Stimulated activated CD8-positive, alpha-beta memory T cell treated with anti-CD3 and anti-CD28 coated beads, Interleukin-12 subunit alpha, Interleukin-12 subunit beta, amount 100 ng/mL, for 24 hours (primary cell): ENCODE data around the gene KIF26A.

Experiments used
- DNase-seq: peaks from one replicate; pipeline ENCODE4 v3.0.0-alpha.2; 2020; ENCODE audit errors: extremely low read depth

Gene KIF26A

GRCh38 chr14:104112609-104113571, 25.5 kb upstream of the KIF26A start:
- DNase-seq = no peak

- no peak for DNase-seq
Measured at GRCh38 chr14:104113631-104114420, 24.6 kb upstream of the KIF26A start.

GRCh38 chr14:104114421-104115130, 23.8 kb upstream of the KIF26A start:
- DNase-seq = no peak

GRCh38 chr14:104115131-104115600, 23.2 kb upstream of the KIF26A start:
- DNase-seq = no peak

GRCh38 chr14:104115691-104116287, 22.6 kb upstream of the KIF26A start:
- DNase-seq = no peak

GRCh38 chr14:104116288-104116755, 22.1 kb upstream of the KIF26A start:
- no peak for DNase-seq

- no peak for DNase-seq
Measured at GRCh38 chr14:104116756-104117340, 21.5 kb upstream of the KIF26A start.

- no peak for DNase-seq
Measured at GRCh38 chr14:104117341-104118005, 20.9 kb upstream of the KIF26A start.

GRCh38 chr14:104118006-104118844, 20.2 kb upstream of the KIF26A start:
- no peak for DNase-seq

- DNase-seq = no peak
Measured at GRCh38 chr14:104119119-104119487, 19.3 kb upstream of the KIF26A start.

- no peak for DNase-seq
Measured at GRCh38 chr14:104119488-104120251, 18.7 kb upstream of the KIF26A start.

GRCh38 chr14:104120281-104120741, 18.1 kb upstream of the KIF26A start:
- DNase-seq = no peak

GRCh38 chr14:104121142-104121541, 17.2 kb upstream of the KIF26A start:
- DNase-seq = no peak

- DNase-seq = no peak
Measured at GRCh38 chr14:104123879-104124278, 14.5 kb upstream of the KIF26A start.

- DNase-seq = no peak
Measured at GRCh38 chr14:104125011-104125410, 13.4 kb upstream of the KIF26A start.

GRCh38 chr14:104126753-104127152, 11.6 kb upstream of the KIF26A start:
- no peak for DNase-seq

GRCh38 chr14:104128981-104129380, 9.4 kb upstream of the KIF26A start:
- DNase-seq = no peak

- DNase-seq = no peak
Measured at GRCh38 chr14:104129556-104129955, 8.8 kb upstream of the KIF26A start.
